Measurements from ENCODE around the gene MLXIP. TPM values are rescaled to one million over a fixed set of nuclear protein-coding genes. Genes with fewer than 3 reads are reported as not detected.

The MLXIP gene
- total and polyA plus RNA-seq, 2 of the 8 experiments (the other 6 are each of a cell fraction or from before 2014, with no cell fraction given), result 5.5 to 40.5 TPM

DNA sequence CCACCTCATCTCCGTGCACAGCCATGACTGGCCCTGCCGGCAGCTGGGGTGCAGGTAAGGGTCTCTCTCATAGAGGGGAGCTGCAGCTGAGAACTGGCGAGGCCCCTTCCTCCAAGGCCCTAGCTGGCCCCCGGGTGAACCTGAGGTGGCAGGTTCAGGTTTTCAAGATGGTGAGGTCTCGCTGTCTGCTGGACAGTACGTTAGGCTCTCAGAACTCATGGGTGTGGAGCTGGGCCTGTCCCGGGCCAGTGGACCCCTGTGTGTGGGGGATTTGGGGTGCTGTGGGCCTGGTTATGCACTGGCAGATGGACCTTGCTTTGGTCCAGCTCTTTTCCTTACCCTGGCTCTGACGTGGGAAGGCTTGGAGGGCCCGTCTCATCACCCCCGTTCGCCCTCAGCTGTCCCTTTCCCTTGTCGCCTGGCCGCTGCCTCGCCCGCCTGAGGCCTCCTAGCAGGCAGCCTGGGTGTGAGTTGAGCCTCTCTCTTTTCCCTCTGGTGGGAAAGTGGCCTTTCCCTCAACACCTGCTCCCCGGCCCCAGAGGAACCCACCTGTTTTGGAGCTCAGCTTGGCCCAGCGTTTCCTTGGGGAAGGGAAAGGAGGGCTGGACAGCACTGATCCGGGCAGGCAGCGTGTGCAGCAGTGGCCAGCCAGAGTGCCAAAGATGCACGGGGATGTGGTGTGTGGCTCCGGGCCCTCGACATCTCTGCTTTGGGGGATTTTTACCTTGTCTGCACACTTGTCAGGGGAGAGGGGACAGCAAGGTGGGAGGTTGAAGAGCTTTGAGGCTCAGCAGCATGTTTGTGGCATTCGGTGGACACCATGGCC lies 67.2 kb downstream of the MLXIP start:
- TF ChIP-seq GTF2F1 (IDR thresholded peaks at IDR 0.05; ENCODE audit: borderline replicate concordance, low read depth, low read length) (no peak), RAD21 (IDR thresholded peaks at IDR 0.05 in 1 of 2, conservative IDR thresholded peaks at IDR 0.05 in 1 of 2; ENCODE audit: low read depth in 2 of 2, low read length in 2 of 2) (no peak), RFX5 (IDR thresholded peaks at IDR 0.05; ENCODE audit: borderline replicate concordance, low read depth, low read length) (no peak)
- H3K4ac ChIP-seq (replicated peaks; ENCODE audit: insufficient read length, low read depth, low read length), result no peak overlapping the region
- no peak overlapping the region for H4K5ac ChIP-seq (ENCODE audit: insufficient read length, low read depth, low read length)
- 0 out of 2 replicates have a peak overlapping the region, but pooled peaks have one; percentile 9 for H2BK5ac ChIP-seq (ENCODE audit: low read depth, low read length)
- no peak overlapping the region for H3K23ac ChIP-seq (ENCODE audit: insufficient read length)
- H4K8ac ChIP-seq (ENCODE audit: extremely low read depth, insufficient read depth, low read length), result peak overlapping the region; percentile 71; the same call in 1 of the 2 replicates
- H3K4me2 ChIP-seq (ENCODE audit: insufficient read depth in 1 of 2, low read depth in 2 of 2, low read length in 2 of 2), result no peak overlapping the region
- H2AK5ac ChIP-seq (ENCODE audit: low read depth, low read length), result no peak overlapping the region
- no peak overlapping the region for H2BK120ac ChIP-seq (replicated peaks; ENCODE audit: low read depth, low read length)
- no peaks in the 10 kb centered on the region for H3K27me3 ChIP-seq (replicated peaks in 1 of 4; ENCODE audit: control insufficient read depth in 3 of 4, extremely low read depth in 1 of 4, insufficient read depth in 3 of 4, low read length in 3 of 4)
- H3K4me1 ChIP-seq (replicated peaks in 1 of 4; ENCODE audit: control insufficient read depth in 3 of 4, insufficient read depth in 4 of 4, low read length in 3 of 4), result no peaks in the 10 kb centered on the region
- POLR2A ChIA-PET (ENCODE audit: partially characterized antibody), result interaction anchor here (0.6 to 1.2 kb wide), 8 partner anchors 8 to 121 kb away, joined by 3 to 8 read pairs (median 3); no protein-coding TSS in a partner anchor
- H3K23me2 ChIP-seq (ENCODE audit: low read depth, low read length), result no peaks in the 10 kb centered on the region
- no peak overlapping the region for H3K18ac ChIP-seq (ENCODE audit: extremely low read depth, low read length)
- H4K91ac ChIP-seq (replicated peaks; ENCODE audit: insufficient read length, low read length), result no peak overlapping the region
- H3K56ac ChIP-seq (replicated peaks; ENCODE audit: insufficient read length, low read depth, low read length), result no peak overlapping the region
- H3K27ac ChIP-seq (ENCODE audit: low read depth, low read length), result no peak overlapping the region
- no peak overlapping the region for H3K9ac ChIP-seq (replicated peaks in 1 of 4; ENCODE audit: extremely low read depth in 1 of 4, low read depth in 3 of 4, low read length in 3 of 4)
- FAIRE-seq (no peak), DNase-seq (ENCODE audit: low read depth in 1 of 2, low spot score in 2 of 2) (no peak)
- no peaks in the 10 kb centered on the region for H4K20me1 ChIP-seq (replicated peaks in 1 of 2; ENCODE audit: control insufficient read depth in 1 of 2, insufficient read depth in 2 of 2, low read length in 2 of 2)
- no peaks in the 10 kb centered on the region for H3K79me1 ChIP-seq (ENCODE audit: low read depth, low read length)
- 90% methylated on average over 22 of the region's 23 CpGs; no CpG with 5 or more reads in 1 of the 2 experiments for WGBS, 2 experiments (ENCODE audit: extremely low coverage in 1 of 2, insufficient coverage in 1 of 2, insufficient read length in 1 of 2, insufficient replicate concordance in 2 of 2, low coverage in 1 of 2, low lambda C conversion rate in 2 of 2, missing lambda C conversion rate in 1 of 2)
- no peaks in the 10 kb centered on the region for H3K79me2 ChIP-seq (ENCODE audit: control insufficient read depth in 1 of 2, insufficient read depth in 2 of 2, low read length in 2 of 2)
- no peak overlapping the region for H2BK15ac ChIP-seq (ENCODE audit: low read length)
- no peak overlapping the region for H2AFZ ChIP-seq (ENCODE audit: low read length)
- H2BK12ac ChIP-seq (ENCODE audit: low read depth, low read length), result no peak overlapping the region
- H3K9me3 ChIP-seq (ENCODE audit: insufficient read depth in 2 of 2, low read depth in 1 of 2, low read length in 1 of 2), result peaks cover 23 to 29% of the 10 kb centered on the region in 2 experiments
- CTCF ChIA-PET (ENCODE audit: partially characterized antibody), result interaction anchor here (0.9 to 4.1 kb wide), 10 partner anchors 8 to 45 kb away, joined by 3 to 18 read pairs (median 5); no protein-coding TSS in a partner anchor
- H3K14ac ChIP-seq (ENCODE audit: insufficient read length), result no peak overlapping the region
- H3K36me3 ChIP-seq (ENCODE audit: control insufficient read depth in 2 of 4, insufficient read depth in 4 of 4, low read length in 3 of 4), result peaks cover 2 to 24% (median 15%) of the 10 kb centered on the region in 4 experiments; a peak in 6 of 8 replicates
- H2BK20ac ChIP-seq (ENCODE audit: low read length), result no peak overlapping the region
- H3K4me3 ChIP-seq (ENCODE audit: extremely low read depth in 1 of 4, insufficient read depth in 2 of 4, low read depth in 3 of 4, low read length in 4 of 4), result no peak overlapping the region
